Mesendoderm (in vitro differentiated cells): Measurements from ENCODE around the gene SLC24A5.

Experiments used
- DNase-seq: peaks from one replicate; pipeline ENCODE4 v3.0.0; 2013
- H2AK5ac ChIP-seq: 2 replicates; pipeline ENCODE4 v1.6.1; 2013; ENCODE audit warnings: low read length, inconsistent platforms
- H2BK120ac ChIP-seq: 2 replicates; pipeline ENCODE4 v1.6.1; 2013; ENCODE audit warnings: low read depth, mild to moderate bottlenecking, low read length, moderate library complexity, mixed read lengths
- H2BK15ac ChIP-seq: replicated peaks from 2 replicates; pipeline ENCODE4 v1.6.1; 2013; ENCODE audit warnings: low read depth, mild to moderate bottlenecking, moderate library complexity
- H2BK5ac ChIP-seq: 2 replicates; pipeline ENCODE4 v1.6.1; 2013; ENCODE audit warnings: low read length, inconsistent platforms
- H3K18ac ChIP-seq: 2 replicates; pipeline ENCODE4 v1.6.1; 2013; ENCODE audit warnings: mild to moderate bottlenecking, low read length, mixed read lengths
- H3K23ac ChIP-seq: one replicate; pipeline ENCODE4 v1.6.1; 2013; ENCODE audit warnings: low read length
- H3K27ac ChIP-seq: 2 replicates; pipeline ENCODE4 v1.5.1; 2013; ENCODE audit warnings: low read depth, mild to moderate bottlenecking, inconsistent platforms, low read length, moderate library complexity
- H3K27me3 ChIP-seq: 2 replicates; pipeline ENCODE4 v1.6.1; 2013; ENCODE audit warnings: low read length, control low read depth, mild to moderate bottlenecking, inconsistent platforms; ENCODE audit not compliant: insufficient read depth, poor library complexity
- H3K36me3 ChIP-seq: 2 replicates; pipeline ENCODE4 v1.6.1; 2013; ENCODE audit warnings: low read length, inconsistent platforms; ENCODE audit not compliant: control insufficient read depth, insufficient read depth
- H3K4ac ChIP-seq: one replicate; pipeline ENCODE4 v1.6.1; 2013; ENCODE audit warnings: low read depth, mild to moderate bottlenecking, low read length, moderate library complexity
- H3K4me1 ChIP-seq: 2 replicates; pipeline ENCODE4 v1.6.1; 2013; ENCODE audit warnings: low read depth, low read length, inconsistent platforms; ENCODE audit not compliant: control insufficient read depth
- H3K4me2 ChIP-seq: 2 replicates; pipeline ENCODE4 v1.6.1; 2013; ENCODE audit warnings: low read length
- H3K4me3 ChIP-seq: 2 replicates; pipeline ENCODE4 v1.5.1; 2013; ENCODE audit warnings: mild to moderate bottlenecking, low read length
- H3K56ac ChIP-seq: one replicate; pipeline ENCODE4 v1.6.1; 2013; ENCODE audit warnings: low read length
- H3K79me1 ChIP-seq: 2 replicates; pipeline ENCODE4 v1.6.1; 2013; ENCODE audit warnings: low read length, inconsistent platforms
- H3K79me2 ChIP-seq: 2 replicates; pipeline ENCODE4 v1.6.1; 2013; ENCODE audit warnings: mild to moderate bottlenecking, low read length; ENCODE audit not compliant: control insufficient read depth, insufficient read depth
- H3K9ac ChIP-seq: 2 replicates; pipeline ENCODE4 v1.6.1; 2013; ENCODE audit warnings: low read length, inconsistent platforms
- H4K5ac ChIP-seq: one replicate; pipeline ENCODE4 v1.6.1; 2013; ENCODE audit warnings: low read length
- H4K8ac ChIP-seq: one replicate; pipeline ENCODE4 v1.6.1; 2013; ENCODE audit warnings: low read depth, mild to moderate bottlenecking, control low read depth, low read length, moderate library complexity
- WGBS: extraction: QIAGEN DNeasy Blood & Tissue Kit; methylation state at CpG from one replicate; pipeline ENCODE4 v1.1.7; 2013; ENCODE audit warnings: low lambda C conversion rate, missing lambda C conversion rate; ENCODE audit not compliant: insufficient coverage; ENCODE audit errors: extremely low coverage; 5-methylcytosine and 5-hydroxymethylcytosine counted together

Gene SLC24A5

DNA sequence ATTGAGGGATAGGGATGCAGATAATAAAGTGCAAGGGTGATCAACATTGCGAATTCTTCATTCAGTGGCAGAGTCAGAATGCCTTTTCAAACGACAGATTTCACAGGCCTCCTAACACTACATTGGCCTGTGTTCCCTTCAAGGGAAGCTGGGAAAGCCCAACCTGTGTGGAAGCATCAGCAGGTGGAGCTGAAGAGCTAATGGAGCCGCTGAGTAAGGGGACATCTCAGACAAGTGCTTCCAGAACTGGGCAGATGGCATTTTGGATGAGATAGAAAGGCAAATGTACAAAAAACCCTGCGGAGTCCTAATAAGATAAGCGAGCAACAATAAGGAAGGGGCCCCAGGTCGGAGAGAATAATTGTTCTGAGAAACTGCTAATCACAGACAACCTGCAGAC is 8.5 kb upstream of the SLC24A5 start:
- Histone ChIP-seq H2BK120ac (no peak overlapping the region), H3K9ac (no peak overlapping the region), H3K79me2 (no peaks in the 10 kb centered on the region), H2AK5ac (no peak overlapping the region), H4K5ac (no peak overlapping the region), H3K4me2 (no peak overlapping the region), H3K18ac (no peak overlapping the region), H3K56ac (no peak overlapping the region), H3K4me3 (no peak overlapping the region), H2BK5ac (no peak overlapping the region), H4K8ac (no peak overlapping the region), H3K27ac (no peak overlapping the region), H3K27me3 (no peaks in the 10 kb centered on the region), H3K23ac (no peak overlapping the region), H3K36me3 (no peaks in the 10 kb centered on the region), H3K4me1 (no peaks in the 10 kb centered on the region), H2BK15ac (no peak overlapping the region), H3K79me1 (no peaks in the 10 kb centered on the region), H3K4ac (no peak overlapping the region)
- WGBS, result no CpG with 5 or more reads among the region's 6 CpGs
- DNase-seq, result peak; percentile 82

DNA sequence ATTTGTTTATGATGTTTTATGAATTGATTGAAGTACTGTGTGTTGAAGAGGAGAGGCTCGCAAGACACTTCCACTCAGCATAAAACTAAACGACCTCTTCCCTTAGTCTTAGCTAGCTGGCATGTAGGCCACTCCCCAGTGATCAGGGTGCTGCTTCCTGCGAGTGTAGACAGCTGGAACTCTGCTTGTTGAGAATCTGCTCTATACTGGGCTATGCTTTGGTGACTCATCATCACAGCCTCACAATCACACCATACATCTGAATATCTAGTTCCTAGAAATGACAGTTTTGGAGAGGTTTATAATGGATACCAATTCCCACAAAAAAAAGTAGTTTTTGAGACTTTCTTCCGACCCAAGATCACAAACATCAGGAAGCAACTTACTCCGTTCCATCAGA is 1.5 kb upstream of the SLC24A5 start:
- WGBS, result no CpG with 5 or more reads among the region's 5 CpGs
- Histone ChIP-seq H3K4me3 (no peak overlapping the region), H3K56ac (no peak overlapping the region), H2BK15ac (no peak overlapping the region), H3K27ac (no peak overlapping the region), H3K18ac (no peak overlapping the region), H2BK120ac (no peak overlapping the region), H4K5ac (no peak overlapping the region), H3K79me1 (no peaks in the 10 kb centered on the region), H3K4me1 (no peaks in the 10 kb centered on the region), H3K9ac (no peak overlapping the region), H3K27me3 (no peaks in the 10 kb centered on the region), H2AK5ac (no peak overlapping the region), H3K4ac (no peak overlapping the region), H3K23ac (no peak overlapping the region), H3K79me2 (no peaks in the 10 kb centered on the region), H3K36me3 (no peaks in the 10 kb centered on the region), H4K8ac (no peak overlapping the region), H2BK5ac (no peak overlapping the region), H3K4me2 (no peak overlapping the region)
- DNase-seq, result no peak

DNA sequence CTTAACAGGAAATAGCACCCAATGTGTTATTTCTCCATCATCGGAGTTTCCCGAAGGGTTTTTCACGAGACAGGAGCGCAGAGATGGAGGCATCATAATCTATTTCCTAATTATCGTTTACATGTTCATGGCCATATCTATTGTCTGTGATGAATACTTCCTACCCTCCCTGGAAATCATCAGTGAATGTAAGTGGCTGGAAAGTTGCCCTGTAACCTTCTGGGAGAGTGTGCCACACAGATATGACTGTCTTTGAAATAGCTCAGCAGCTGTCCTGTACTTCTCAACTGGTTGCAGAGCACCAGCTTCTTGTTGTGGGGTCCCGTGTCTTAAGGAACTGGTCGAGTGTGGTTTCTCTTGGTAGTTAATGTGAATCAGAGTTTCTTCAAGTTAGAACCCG is 1.1 kb downstream of the SLC24A5 start:
- Histone ChIP-seq H3K4me3 (no peak overlapping the region), H4K5ac (no peak overlapping the region), H3K27ac (no peak overlapping the region), H3K23ac (no peak overlapping the region), H2BK15ac (no peak overlapping the region), H2BK5ac (no peak overlapping the region), H3K56ac (no peak overlapping the region), H3K18ac (no peak overlapping the region), H3K27me3 (no peaks in the 10 kb centered on the region), H3K9ac (no peak overlapping the region), H3K4me1 (no peaks in the 10 kb centered on the region), H3K79me1 (no peaks in the 10 kb centered on the region), H3K4ac (no peak overlapping the region), H4K8ac (no peak overlapping the region), H2BK120ac (no peak overlapping the region), H2AK5ac (no peak overlapping the region), H3K79me2 (no peaks in the 10 kb centered on the region), H3K36me3 (no peaks in the 10 kb centered on the region), H3K4me2 (no peak overlapping the region)
- DNase-seq, result no peak
- WGBS, result no CpG with 5 or more reads among the region's 8 CpGs

DNA sequence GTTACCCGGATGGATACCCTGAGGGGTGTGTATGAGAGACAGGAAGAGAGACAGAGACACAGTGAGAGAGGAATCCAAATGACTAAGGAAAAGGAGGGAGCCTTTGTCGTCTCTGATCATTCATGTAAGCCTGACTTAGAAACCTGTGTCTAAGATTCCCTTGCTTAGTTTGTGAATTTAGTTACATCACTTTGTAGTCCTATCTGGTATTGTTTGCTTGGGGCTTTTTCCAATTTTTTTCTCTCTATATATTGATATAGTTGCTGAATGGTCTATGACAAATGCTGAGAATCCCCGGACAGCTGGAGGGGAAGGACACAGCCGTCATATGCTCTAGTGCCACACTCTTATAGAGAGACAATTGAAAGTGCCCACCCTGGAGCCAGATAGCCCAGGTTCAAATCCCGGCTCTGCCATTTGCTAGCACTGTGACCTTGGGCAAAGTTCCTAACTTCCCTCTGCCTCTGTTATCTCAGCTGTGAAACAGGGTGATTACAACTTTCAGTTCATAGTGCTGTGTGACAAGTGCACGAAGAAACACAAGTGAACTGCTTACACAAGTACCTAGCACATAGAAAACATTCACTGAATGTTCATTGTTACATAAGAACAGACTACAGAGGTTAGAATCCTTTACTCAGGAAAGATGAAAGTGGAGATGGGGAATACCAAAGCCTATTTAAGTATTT is 6.0 kb downstream of the SLC24A5 start:
- no peak overlapping the region for H3K56ac ChIP-seq
- H3K79me2 ChIP-seq, result no peaks in the 10 kb centered on the region
- H3K4me3 ChIP-seq, result no peak overlapping the region
- no peak overlapping the region for H2BK15ac ChIP-seq
- no peak overlapping the region for H4K5ac ChIP-seq
- H4K8ac ChIP-seq, result no peak overlapping the region
- no peaks in the 10 kb centered on the region for H3K27me3 ChIP-seq
- no peak overlapping the region for H3K23ac ChIP-seq
- WGBS, result no CpG with 5 or more reads among the region's 6 CpGs
- H2BK5ac ChIP-seq, result no peak overlapping the region
- H3K27ac ChIP-seq, result no peak overlapping the region
- no peak overlapping the region for H3K18ac ChIP-seq
- H3K36me3 ChIP-seq, result no peaks in the 10 kb centered on the region
- no peak overlapping the region for H2BK120ac ChIP-seq
- no peaks in the 10 kb centered on the region for H3K4me1 ChIP-seq
- no peak overlapping the region for H3K4me2 ChIP-seq
- H3K9ac ChIP-seq, result no peak overlapping the region
- no peak overlapping the region for H2AK5ac ChIP-seq
- DNase-seq, result no peak
- H3K4ac ChIP-seq, result no peak overlapping the region
- H3K79me1 ChIP-seq, result no peaks in the 10 kb centered on the region

DNA sequence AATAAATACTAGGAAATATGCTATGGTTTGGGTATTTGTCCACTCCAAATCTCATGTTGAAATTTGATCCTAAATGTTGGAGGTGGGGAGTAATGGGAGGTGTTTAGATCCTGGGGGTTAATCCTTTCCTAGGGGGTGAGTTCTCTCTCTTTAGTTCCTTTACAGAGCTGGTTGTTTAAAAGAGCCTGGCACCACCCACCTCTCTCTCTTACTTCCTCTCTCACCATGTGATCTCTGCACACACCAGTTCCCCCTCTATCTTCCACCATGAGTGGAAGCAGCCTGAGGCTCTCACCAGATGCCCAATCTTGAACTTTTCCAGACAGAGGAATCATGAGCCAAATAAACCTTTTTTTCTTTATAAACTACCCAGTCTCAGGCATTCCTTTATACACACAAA is 10.5 kb downstream of the SLC24A5 start:
- Histone ChIP-seq H2BK5ac (no peak overlapping the region), H2BK15ac (no peak overlapping the region), H3K56ac (no peak overlapping the region), H3K4me2 (no peak overlapping the region), H3K27me3 (no peaks in the 10 kb centered on the region), H3K4me3 (no peak overlapping the region), H3K79me2 (no peaks in the 10 kb centered on the region), H3K27ac (no peak overlapping the region), H3K23ac (no peak overlapping the region), H4K5ac (no peak overlapping the region), H2AK5ac (no peak overlapping the region), H3K18ac (no peak overlapping the region), H2BK120ac (no peak overlapping the region), H3K4ac (no peak overlapping the region), H3K79me1 (no peaks in the 10 kb centered on the region), H3K4me1 (no peaks in the 10 kb centered on the region), H3K36me3 (no peaks in the 10 kb centered on the region), H3K9ac (no peak overlapping the region), H4K8ac (no peak overlapping the region)
- no peak for DNase-seq

DNA sequence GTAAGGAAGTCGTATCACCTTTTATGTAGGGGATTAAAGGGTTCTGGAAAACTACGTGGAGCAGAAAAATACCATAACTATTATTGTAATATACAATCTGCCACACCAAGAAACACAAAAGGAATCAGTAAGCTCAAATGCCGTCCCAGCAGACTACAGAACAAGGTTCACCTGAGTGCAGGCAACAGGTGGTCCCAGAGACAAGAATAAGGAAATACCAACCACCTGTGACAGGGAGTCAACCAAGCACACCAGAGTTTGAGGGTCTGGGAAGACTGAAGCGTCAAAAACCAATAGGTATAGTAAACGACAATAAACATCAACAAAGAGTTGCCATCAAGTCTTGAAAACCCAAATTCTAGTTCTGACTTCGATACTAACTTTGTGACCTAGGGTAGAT is 12.1 kb downstream of the SLC24A5 start:
- Histone ChIP-seq H3K27ac (no peak overlapping the region), H3K23ac (no peak overlapping the region), H3K4me2 (no peak overlapping the region), H3K79me2 (no peaks in the 10 kb centered on the region), H3K4me3 (no peak overlapping the region), H2BK120ac (no peak overlapping the region), H2BK5ac (no peak overlapping the region), H3K4me1 (no peaks in the 10 kb centered on the region), H3K18ac (no peak overlapping the region), H2AK5ac (no peak overlapping the region), H3K79me1 (no peaks in the 10 kb centered on the region), H4K5ac (no peak overlapping the region), H3K9ac (no peak overlapping the region), H3K4ac (no peak overlapping the region), H2BK15ac (no peak overlapping the region), H3K36me3 (no peaks in the 10 kb centered on the region), H3K56ac (no peak overlapping the region), H3K27me3 (no peaks in the 10 kb centered on the region), H4K8ac (no peak overlapping the region)
- WGBS, result no CpG with 5 or more reads among the region's 6 CpGs
- DNase-seq, result no peak
